HG03108 (cell line): Measurements from ENCODE around the gene ARMC3.
A peak's percentile ranks its signal among the peaks of the same experiment; 100 is the strongest.
"Not testable (repeated sequence)": the region's sequence is repeated elsewhere in the genome, so short reads cannot be mapped to it uniquely, and the experiment has no call there.

Experiments
- ATAC-seq: cut with Tn5 transposase; IDR thresholded peaks from one replicate; pipeline ENCODE4 v1.9.1; 2021; ENCODE audit warnings: moderate library complexity; ENCODE audit not compliant: unreplicated experiment

The ARMC3 gene

DNA sequence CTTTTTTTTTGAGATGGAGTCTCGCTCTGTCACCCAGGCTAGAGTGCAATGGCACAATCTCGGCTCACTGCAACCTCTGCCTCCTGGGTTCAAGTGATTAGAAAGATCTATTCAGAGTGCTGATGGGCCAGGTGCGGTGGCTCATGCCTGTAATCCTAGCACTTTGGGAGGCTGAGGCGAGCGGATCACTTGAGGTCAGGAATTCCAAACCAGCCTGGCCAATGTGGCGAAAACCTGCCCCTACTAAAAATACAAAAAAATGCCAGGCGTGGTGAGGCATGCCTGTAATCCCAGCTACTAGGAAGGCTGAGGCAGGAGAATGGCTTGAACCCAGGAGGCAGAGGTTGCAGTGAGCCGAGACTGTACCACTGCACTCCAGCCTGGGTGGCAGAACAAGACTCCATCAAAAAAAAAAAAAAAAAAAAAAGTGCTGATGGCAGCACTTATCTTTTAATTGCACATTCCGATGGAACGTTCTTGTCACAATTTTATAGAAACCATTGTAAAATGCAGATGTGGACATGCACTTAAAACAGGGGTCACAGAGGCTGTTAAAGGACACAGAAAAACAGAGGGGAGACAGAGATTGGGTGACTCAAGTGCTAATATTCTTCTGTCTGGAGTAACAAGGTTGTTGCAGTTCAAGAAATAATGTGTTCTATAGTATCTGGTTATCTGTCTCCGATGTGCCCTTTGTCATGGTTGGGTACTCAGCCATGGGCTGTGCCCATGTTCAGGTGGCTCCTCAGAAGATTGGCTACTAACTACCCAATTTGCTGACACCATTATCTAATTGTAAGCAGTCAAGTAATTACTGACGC, 142.4 kb downstream of the ARMC3 start:
- ATAC-seq: peak; percentile 13

DNA sequence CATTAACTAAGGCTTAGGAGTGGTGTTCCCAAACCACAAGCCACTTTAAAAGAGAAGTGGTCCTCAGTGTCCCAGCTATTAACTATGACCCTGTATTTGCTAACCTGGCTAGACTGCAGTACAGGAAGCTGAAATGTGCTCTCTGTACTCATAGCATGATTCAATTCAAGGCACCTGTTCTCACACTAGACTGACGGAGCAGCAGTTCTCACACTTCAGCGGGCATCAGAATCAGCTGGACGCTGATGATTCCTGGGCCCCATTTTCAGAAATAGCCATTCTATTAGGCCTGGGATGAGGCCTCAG, 143.0 kb downstream of the ARMC3 start:
- ATAC-seq: peak; percentile 60

DNA sequence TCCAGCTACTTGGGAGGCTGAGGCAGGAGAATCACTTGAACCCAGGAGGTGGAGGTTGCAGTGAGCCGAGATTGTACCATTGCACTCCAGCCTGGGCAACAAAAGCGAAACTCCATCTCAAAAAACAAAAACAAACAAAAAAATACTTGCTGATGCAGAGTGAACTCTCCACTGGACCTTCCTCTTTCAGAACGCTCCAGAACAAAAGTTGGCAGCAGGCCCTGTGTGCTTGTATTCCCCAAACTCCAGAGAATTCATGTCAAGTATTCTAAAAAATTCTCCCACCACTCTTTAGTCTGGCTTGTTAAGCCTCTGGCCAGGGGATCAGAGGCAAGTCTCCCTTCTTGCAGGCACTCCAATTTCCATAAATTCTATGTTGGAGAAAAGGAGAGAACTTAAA, 144.7 kb downstream of the ARMC3 start:
- not testable (repeated sequence) for ATAC-seq

DNA sequence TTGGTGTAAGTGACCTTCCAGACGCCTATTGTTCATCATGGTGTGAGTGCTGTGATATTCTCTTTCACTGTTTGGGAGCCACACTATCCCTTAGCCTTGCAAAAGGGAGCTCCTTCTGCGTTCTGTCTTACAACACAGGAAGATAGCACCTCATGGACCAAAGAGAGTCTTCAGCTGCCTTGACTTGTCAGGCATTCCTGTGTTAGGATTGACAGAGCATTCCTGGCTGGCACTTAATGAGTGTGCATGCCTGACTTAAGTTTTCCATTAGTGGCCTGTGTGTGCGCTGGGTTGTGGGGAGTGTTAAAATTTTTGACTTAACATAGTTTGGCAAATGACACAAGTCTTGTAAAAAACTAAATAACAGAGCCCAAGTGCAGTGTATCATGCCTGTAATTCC, 145.7 kb downstream of the ARMC3 start:
- no peak for ATAC-seq

DNA sequence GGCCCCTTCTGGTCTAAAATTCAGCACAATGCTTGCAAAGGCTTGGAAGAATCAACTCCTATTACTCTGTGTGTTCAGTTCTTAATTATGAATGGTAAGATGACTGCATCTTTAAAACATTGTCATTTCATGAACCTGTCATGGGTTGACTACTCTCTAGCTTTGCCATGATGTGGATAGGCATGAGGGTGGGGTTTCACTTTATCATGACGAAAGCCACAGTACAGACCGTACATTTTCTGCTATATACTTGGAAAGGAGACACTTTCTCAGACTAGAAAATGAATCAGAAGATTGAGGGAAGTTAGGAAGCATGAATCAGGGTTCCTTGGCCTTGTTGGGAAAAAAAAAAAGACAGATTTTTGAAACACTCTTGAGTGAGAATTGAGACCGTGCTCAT, 147.8 kb downstream of the ARMC3 start:
- no peak for ATAC-seq

DNA sequence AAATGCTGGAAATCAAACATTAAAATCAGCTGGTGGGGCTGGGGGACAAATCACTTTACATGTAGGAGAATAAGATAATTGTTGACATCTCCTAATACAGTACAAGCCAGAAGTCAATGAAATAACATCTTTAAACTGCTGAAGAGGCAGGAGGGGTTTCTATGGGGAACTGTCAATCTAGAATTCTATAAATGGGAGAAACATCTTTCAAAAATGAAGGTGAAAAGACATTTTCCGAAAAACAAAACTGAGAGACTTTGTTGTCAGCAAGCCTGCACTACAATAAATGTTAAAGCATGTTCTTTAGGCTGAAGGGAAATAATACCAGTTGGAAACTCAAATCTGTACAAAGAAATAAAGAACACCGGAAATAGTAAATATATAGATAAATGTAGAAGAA, 150.3 kb downstream of the ARMC3 start:
- no peak for ATAC-seq

DNA sequence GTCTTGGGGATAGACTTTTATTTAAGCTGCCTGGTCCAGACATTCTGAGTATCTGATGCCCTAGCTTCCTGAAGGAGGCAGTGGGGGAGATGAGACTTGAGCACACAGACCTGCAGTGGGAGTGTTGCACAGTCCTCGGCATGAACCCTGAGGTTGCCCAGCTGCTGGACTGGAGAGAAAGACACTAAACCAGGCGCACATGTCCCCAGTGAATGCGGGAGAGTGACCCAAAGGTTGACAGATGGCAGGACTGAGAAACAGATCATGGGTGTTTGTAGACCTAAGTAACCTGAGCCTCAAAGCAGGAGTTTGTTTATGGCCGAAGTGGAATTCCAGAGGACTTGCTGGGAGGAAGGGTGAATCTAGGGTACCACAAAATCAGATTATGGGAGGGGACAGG, 151.8 kb downstream of the ARMC3 start:
- no peak for ATAC-seq

DNA sequence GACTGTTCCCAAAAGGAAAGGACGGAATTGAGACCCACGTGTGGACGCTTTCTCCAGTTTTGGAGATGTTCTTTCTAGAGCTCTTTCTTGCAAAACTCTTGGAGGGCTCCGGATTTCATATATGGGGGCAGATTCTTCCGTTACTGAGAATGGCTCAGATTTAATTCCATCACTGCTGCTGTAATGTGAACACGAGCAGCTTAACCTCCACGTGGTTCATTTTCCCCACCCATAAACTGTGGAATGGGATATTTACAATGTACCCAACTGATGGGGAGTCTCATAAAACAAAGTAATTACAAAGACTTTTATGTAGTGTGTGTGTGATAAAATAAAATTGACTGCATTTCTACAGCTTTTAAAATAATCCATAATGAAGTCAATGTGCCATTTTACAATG, 152.4 kb downstream of the ARMC3 start:
- ATAC-seq: no peak

DNA sequence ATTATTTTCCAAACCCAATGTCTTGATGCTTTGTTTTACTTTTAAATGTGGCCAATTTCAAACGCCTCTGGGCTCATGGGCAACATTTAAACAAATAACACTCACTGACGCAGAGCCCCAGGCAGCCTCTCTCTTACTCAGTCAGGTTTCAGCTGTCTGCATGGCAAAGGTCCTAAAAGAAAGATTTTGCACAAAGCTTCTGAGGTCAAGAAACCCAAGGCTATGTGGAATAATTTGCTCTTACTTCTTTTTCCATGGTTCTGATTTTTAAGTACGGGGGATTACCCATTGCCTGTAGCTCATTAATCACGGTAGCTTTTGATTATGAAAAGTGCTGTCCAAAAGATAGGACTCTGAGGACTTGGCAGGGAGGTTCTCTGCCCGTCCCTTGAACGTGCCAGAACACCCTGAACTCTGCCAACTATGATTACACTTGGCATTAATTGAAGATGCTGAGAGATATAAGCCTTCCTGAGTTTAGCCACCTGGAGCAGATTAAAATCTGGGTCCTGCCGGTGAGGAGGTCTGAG, 153.4 kb downstream of the ARMC3 start:
- ATAC-seq: no peak

DNA sequence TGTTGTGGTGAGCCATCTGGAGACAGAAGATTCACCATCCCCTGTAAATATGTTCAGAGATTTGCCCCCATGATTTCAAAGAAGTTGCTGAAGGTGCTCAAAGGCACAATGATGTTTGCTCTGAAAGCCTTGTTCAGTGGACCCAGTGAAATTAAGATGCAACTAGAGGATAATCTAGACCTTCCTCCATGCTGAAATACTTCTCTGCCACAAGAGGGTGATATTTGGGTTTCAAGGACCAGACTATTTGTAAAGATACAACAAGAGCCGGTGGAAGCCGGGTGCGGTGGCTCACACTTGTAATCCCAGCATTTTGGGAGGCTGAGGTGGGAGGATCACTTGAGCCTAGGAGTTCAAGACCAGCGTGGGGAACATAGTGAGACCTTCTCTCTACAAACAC, 154.0 kb downstream of the ARMC3 start:
- no peak for ATAC-seq
